H1 (cell line): ENCODE measurements around the gene TTC3. TPM values are rescaled to one million over a fixed set of nuclear protein-coding genes. Genes with fewer than 3 reads are reported as not detected.

ENCODE experiments used
- CTCF ChIA-PET: fragments of 300-600 bp; sonication (Branson Sonifier 250); formaldehyde crosslinking; loops from one replicate; lab custom pipeline; 2021; ENCODE audit not compliant: partially characterized antibody; lab: Charles Lee
- POLR2A ChIA-PET: fragments of 300-600 bp; sonication (Branson Sonifier 250); formaldehyde crosslinking; loops from one replicate; lab custom pipeline; 2021; ENCODE audit warnings: inconsistent platforms; ENCODE audit not compliant: partially characterized antibody; lab: Charles Lee
- DNase-seq, 2 experiments: peaks; one replicate each; pipeline versions ENCODE4 v3.0.0 to v3.0.0-alpha.2; 2010 to 2022; ENCODE audit warnings: low spot score in 2 of 2, low read depth in 1 of 2, mixed read lengths in 1 of 2
- FAIRE-seq: peaks from 2 replicates; lab custom pipeline; 2011; peaks lifted over from hg19 to GRCh38; lab: Jason Lieb, UNC
- H2AFZ ChIP-seq: 2 replicates; pipeline ENCODE4 v1.8.1; 2012; ENCODE audit warnings: low read length, inconsistent platforms
- H2AK5ac ChIP-seq: 2 replicates; pipeline ENCODE4 v1.6.1; 2013; ENCODE audit warnings: low read depth, low read length
- H2BK120ac ChIP-seq: replicated peaks from 2 replicates; pipeline ENCODE3; 2013; ENCODE audit warnings: low read depth, low read length, inconsistent platforms
- H2BK12ac ChIP-seq: 2 replicates; pipeline ENCODE4 v1.6.1; 2013; ENCODE audit warnings: low read depth, low read length
- H2BK15ac ChIP-seq: 2 replicates; pipeline ENCODE4 v1.6.1; 2013; ENCODE audit warnings: low read length
- H2BK20ac ChIP-seq: 2 replicates; pipeline ENCODE4 v1.6.1; 2013; ENCODE audit warnings: low read length
- H2BK5ac ChIP-seq: 2 replicates; pipeline ENCODE4 v1.6.1; 2013; ENCODE audit warnings: low read depth, low read length
- H3K14ac ChIP-seq: 2 replicates; pipeline ENCODE4 v1.6.1; 2013; ENCODE audit warnings: inconsistent platforms; ENCODE audit not compliant: insufficient read length
- H3K18ac ChIP-seq: 2 replicates; pipeline ENCODE4 v1.6.1; 2013; ENCODE audit warnings: low read length; ENCODE audit errors: extremely low read depth
- H3K23ac ChIP-seq: 2 replicates; pipeline ENCODE4 v1.6.1; 2013; ENCODE audit warnings: inconsistent platforms; ENCODE audit not compliant: insufficient read length
- H3K23me2 ChIP-seq: 2 replicates; pipeline ENCODE4 v1.6.1; 2013; ENCODE audit warnings: low read depth, low read length
- H3K27ac ChIP-seq: 2 replicates; pipeline ENCODE4 v1.6.1; 2011; ENCODE audit warnings: low read depth, low read length, inconsistent platforms
- H3K27me3 ChIP-seq, 4 experiments: replicated peaks in 1 of 4; 1 replicate in 1 of 4; 2 replicates in 3 of 4; pipeline versions ENCODE4 v1.6.1 to v1.8.1; 2011 to 2013; ENCODE audit warnings: low read length in 3 of 4, mild to moderate bottlenecking in 3 of 4, inconsistent platforms in 2 of 4, mixed read lengths in 2 of 4, moderate library complexity in 1 of 4; ENCODE audit not compliant: control insufficient read depth in 3 of 4, insufficient read depth in 3 of 4; ENCODE audit errors: extremely low read depth in 1 of 4
- H3K36me3 ChIP-seq, 4 experiments: 2 replicates each; pipeline versions ENCODE4 v1.6.1 to v1.8.1; 2011 to 2013; ENCODE audit warnings: mild to moderate bottlenecking in 4 of 4, low read length in 3 of 4, moderate library complexity in 2 of 4, control low read depth in 1 of 4, inconsistent platforms in 1 of 4; ENCODE audit not compliant: insufficient read depth in 4 of 4, control insufficient read depth in 2 of 4
- H3K4ac ChIP-seq: replicated peaks from 2 replicates; pipeline ENCODE3; 2013; ENCODE audit warnings: low read length, low read depth, mixed read lengths, inconsistent platforms; ENCODE audit not compliant: insufficient read length
- H3K4me1 ChIP-seq, 4 experiments: replicated peaks in 1 of 4; 1 replicate in 1 of 4; 2 replicates in 3 of 4; pipeline versions ENCODE4 v1.6.1 to v1.8.1; 2011 to 2013; ENCODE audit warnings: low read length in 3 of 4, inconsistent platforms in 2 of 4, mixed read lengths in 1 of 4; ENCODE audit not compliant: insufficient read depth in 4 of 4, control insufficient read depth in 3 of 4
- H3K4me2 ChIP-seq, 2 experiments: 2 replicates each; pipeline versions ENCODE4 v1.6.1 to v1.8.1; 2011 to 2013; ENCODE audit warnings: low read depth in 2 of 2, low read length in 2 of 2, control low read depth in 1 of 2, inconsistent platforms in 1 of 2, mild to moderate bottlenecking in 1 of 2; ENCODE audit not compliant: insufficient read depth in 1 of 2
- H3K4me3 ChIP-seq, 4 experiments: fragments of 200-600, 300-600 bp in 1 of 4; sonication (generic), shearing (Covaris generic), sonication (Bioruptor Twin) in 1 of 4; 2 replicates each; pipeline versions ENCODE4 v1.5.1 to v1.8.1; 2011 to 2016; ENCODE audit warnings: low read length in 4 of 4, low read depth in 3 of 4, control low read depth in 2 of 4, inconsistent platforms in 2 of 4, mild to moderate bottlenecking in 2 of 4, mixed read lengths in 1 of 4, moderate library complexity in 1 of 4; ENCODE audit not compliant: insufficient read depth in 2 of 4; ENCODE audit errors: extremely low read depth in 1 of 4
- H3K56ac ChIP-seq: replicated peaks from 2 replicates; pipeline ENCODE3; 2013; ENCODE audit warnings: low read depth, mild to moderate bottlenecking, mixed read lengths, low read length, inconsistent platforms; ENCODE audit not compliant: insufficient read length
- H3K79me1 ChIP-seq: 2 replicates; pipeline ENCODE4 v1.6.1; 2013; ENCODE audit warnings: low read depth, low read length, control low read depth
- H3K79me2 ChIP-seq, 2 experiments: 2 replicates each; pipeline versions ENCODE4 v1.6.1 to v1.8.1; 2012 to 2013; ENCODE audit warnings: low read length in 2 of 2, mild to moderate bottlenecking in 2 of 2, inconsistent platforms in 1 of 2; ENCODE audit not compliant: insufficient read depth in 2 of 2, control insufficient read depth in 1 of 2
- H3K9ac ChIP-seq, 4 experiments: replicated peaks in 1 of 4; 1 replicate in 1 of 4; 2 replicates in 3 of 4; pipeline versions ENCODE4 v1.6.1 to v1.8.1; 2011 to 2013; ENCODE audit warnings: low read depth in 3 of 4, low read length in 3 of 4, control low read depth in 2 of 4, mild to moderate bottlenecking in 2 of 4, moderate library complexity in 2 of 4, inconsistent platforms in 1 of 4; ENCODE audit errors: extremely low read depth in 1 of 4
- H3K9me3 ChIP-seq, 2 experiments: 2 replicates each; pipeline versions ENCODE4 v1.6.1 to v1.8.1; 2012 to 2013; ENCODE audit warnings: mild to moderate bottlenecking in 2 of 2, moderate library complexity in 2 of 2, control low read depth in 1 of 2, inconsistent platforms in 1 of 2, low read depth in 1 of 2, low read length in 1 of 2, mixed read lengths in 1 of 2; ENCODE audit not compliant: insufficient read depth in 2 of 2
- H4K20me1 ChIP-seq, 2 experiments: replicated peaks in 1 of 2; 2 replicates each; pipeline versions ENCODE3 to v1.8.1; 2011 to 2013; ENCODE audit warnings: inconsistent platforms in 2 of 2, low read length in 2 of 2, mild to moderate bottlenecking in 1 of 2; ENCODE audit not compliant: insufficient read depth in 2 of 2, control insufficient read depth in 1 of 2
- H4K5ac ChIP-seq: 2 replicates; pipeline ENCODE4 v1.6.1; 2013; ENCODE audit warnings: low read length, low read depth, mixed read lengths, inconsistent platforms; ENCODE audit not compliant: insufficient read length
- H4K8ac ChIP-seq: 2 replicates; pipeline ENCODE4 v1.8.0; 2013; ENCODE audit warnings: mild to moderate bottlenecking, moderate library complexity, low read length, inconsistent platforms; ENCODE audit not compliant: insufficient read depth; ENCODE audit errors: extremely low read depth
- H4K91ac ChIP-seq: replicated peaks from 2 replicates; pipeline ENCODE3; 2013; ENCODE audit warnings: low read length, mixed read lengths, inconsistent platforms; ENCODE audit not compliant: insufficient read length
- ATF3 ChIP-seq: IDR thresholded peaks from 2 replicates; pipeline ENCODE4 v1.6.1; 2011; ENCODE audit warnings: low read depth, mild to moderate bottlenecking, low read length; ENCODE audit not compliant: insufficient read depth
- CEBPB ChIP-seq: IDR thresholded peaks from 2 replicates; pipeline ENCODE4 v1.6.1; 2012; ENCODE audit warnings: low read depth, low read length
- CTCF ChIP-seq, 3 experiments: IDR thresholded peaks; 1 replicate in 2 of 3; 2 replicates in 1 of 3; pipeline versions ENCODE4 v1.5.1 to v1.6.1; 2011; ENCODE audit warnings: low read length in 3 of 3, mild to moderate bottlenecking in 3 of 3, inconsistent platforms in 2 of 3, low read depth in 1 of 3, moderate library complexity in 1 of 3; ENCODE audit not compliant: insufficient read depth in 1 of 3; ENCODE audit errors: control extremely low read depth in 1 of 3
- GTF2F1 ChIP-seq: IDR thresholded peaks from 2 replicates; pipeline ENCODE4 v1.6.1; 2012; ENCODE audit warnings: low read depth, low read length, improper control_type of control experiment, borderline replicate concordance
- JUND ChIP-seq: IDR thresholded peaks from 2 replicates; pipeline ENCODE4 v1.6.1; 2011; ENCODE audit warnings: mild to moderate bottlenecking, improper control_type of control experiment, low read length
- MAFK ChIP-seq: IDR thresholded peaks from 2 replicates; pipeline ENCODE4 v1.6.1; 2012; ENCODE audit warnings: low read depth, mild to moderate bottlenecking, improper control_type of control experiment, low read length
- NRF1 ChIP-seq: IDR thresholded peaks from 2 replicates; pipeline ENCODE4 v1.6.1; 2011; ENCODE audit warnings: mild to moderate bottlenecking, low read depth, low read length, improper control_type of control experiment
- PHF8 ChIP-seq: fragments of 200-600 bp; sonication (generic); conservative IDR thresholded peaks from 2 replicates; pipeline ENCODE4 v1.7.1; 2012; ENCODE audit warnings: low read depth, mild to moderate bottlenecking, inconsistent platforms, low read length, moderate library complexity
- POU5F1 ChIP-seq: IDR thresholded peaks from 2 replicates; pipeline ENCODE4 v1.6.1; 2011; ENCODE audit warnings: low read depth, mild to moderate bottlenecking, low read length, moderate library complexity
- SIX5 ChIP-seq: IDR thresholded peaks from 2 replicates; pipeline ENCODE4 v1.6.1; 2011; ENCODE audit warnings: mild to moderate bottlenecking, low read depth, low read length
- SP2 ChIP-seq: IDR thresholded peaks from 2 replicates; pipeline ENCODE4 v1.6.1; 2012; ENCODE audit warnings: mild to moderate bottlenecking, low read length, inconsistent platforms
- WGBS, 2 experiments: shearing (Covaris generic) in 1 of 2; methylation state at CpG; one replicate each; pipeline versions ENCODE4 v1.1.6 to v1.1.7; 2013 to 2015; ENCODE audit warnings: low lambda C conversion rate in 2 of 2, mixed read lengths in 2 of 2, inconsistent platforms in 1 of 2, low coverage in 1 of 2, missing lambda C conversion rate in 1 of 2; ENCODE audit not compliant: insufficient replicate concordance in 2 of 2, insufficient coverage in 1 of 2, insufficient read length in 1 of 2; ENCODE audit errors: extremely low coverage in 1 of 2, missing lambda C conversion rate in 1 of 2; 5-methylcytosine and 5-hydroxymethylcytosine counted together
- polyA plus RNA-seq, 7 experiments: library from polyadenylated mRNA; depleted of rRNA in 3 of 7; stranded (reverse) in 5 of 7; unstranded in 2 of 7; fragments of >200 nt in 5 of 7; fragments of 200-250 nt in 2 of 7; gene quantifications; 1 replicate in 5 of 7; 2 replicates in 1 of 7; 4 replicates in 1 of 7; pipeline versions ENCODE4 v1.2.1 to v1.2.3, GENCODE V29; 2011 to 2013; ENCODE audit warnings: missing spikeins in 2 of 7, mixed read lengths in 2 of 7
- total RNA-seq: library from RNA; stranded (reverse); fragmentation: NEBNext Ultra II Directional; extraction: Animal tissue kit (Norgen Biotek cat#: 25700); gene quantifications from 2 replicates; pipeline ENCODE4 v1.2.1, GENCODE V29; 2021

The TTC3 gene
- total and polyA plus RNA-seq, 2 of the 8 experiments (the other 6 are each of a cell fraction or from before 2014, with no cell fraction given), result 11.0 to 36.2 TPM

DNA sequence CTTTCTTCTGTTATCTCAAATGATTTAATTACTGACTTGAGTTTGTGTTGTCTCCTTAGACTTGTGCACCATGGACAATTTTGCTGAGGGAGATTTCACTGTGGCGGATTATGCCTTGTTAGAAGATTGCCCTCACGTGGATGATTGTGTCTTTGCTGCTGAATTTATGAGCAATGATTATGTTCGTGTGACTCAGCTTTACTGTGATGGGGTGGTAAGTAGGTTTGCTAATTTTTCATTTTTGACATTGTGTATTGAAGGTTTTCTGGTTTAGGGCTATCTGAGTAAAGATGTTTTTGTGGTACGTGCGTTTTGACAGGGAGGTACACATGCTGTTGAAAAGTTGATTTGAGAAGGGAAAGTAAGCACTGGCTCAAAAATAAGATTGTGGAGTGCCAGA lies 14.1 kb downstream of the TTC3 start:
- peaks cover 0 to 6% of the 10 kb centered on the region in 2 experiments; a peak in 2 of 4 replicates for H3K79me2 ChIP-seq
- H3K4ac ChIP-seq, result no peak overlapping the region
- no peaks in the 10 kb centered on the region for H3K9me3 ChIP-seq
- H3K79me1 ChIP-seq, result no peaks in the 10 kb centered on the region; the same call in 1 of the 2 replicates
- no peak overlapping the region for H2AK5ac ChIP-seq
- FAIRE-seq (no peak), DNase-seq (no peak)
- H2AFZ ChIP-seq, result no peak overlapping the region
- H3K56ac ChIP-seq, result no peak overlapping the region
- H4K91ac ChIP-seq, result no peak overlapping the region
- no peak overlapping the region for H3K27ac ChIP-seq
- H3K36me3 ChIP-seq, result no peaks in the 10 kb centered on the region
- H4K8ac ChIP-seq, result no peak overlapping the region
- no peak overlapping the region for H3K23ac ChIP-seq
- no peak overlapping the region for H3K18ac ChIP-seq
- no peak overlapping the region for H2BK120ac ChIP-seq
- WGBS, 2 experiments, result 87% methylated on average over 5 of the region's 5 CpGs; no CpG with 5 or more reads in 1 of the 2 experiments
- no peak overlapping the region for H3K9ac ChIP-seq
- H2BK20ac ChIP-seq, result no peak overlapping the region
- no peak overlapping the region for H3K14ac ChIP-seq
- no peaks in the 10 kb centered on the region for H3K27me3 ChIP-seq
- H2BK15ac ChIP-seq, result no peak overlapping the region
- no peak overlapping the region for H3K4me2 ChIP-seq
- no peak overlapping the region for H2BK5ac ChIP-seq
- H4K5ac ChIP-seq, result no peak overlapping the region
- ChIA-PET POLR2A (interaction anchor here (0.8 kb wide), 1 partner anchor 32 kb away, joined by 3 read pairs; no protein-coding TSS in a partner anchor), CTCF (interaction anchor here (0.9 to 2.2 kb wide), 3 partner anchors 9 to 61 kb away, joined by 3 to 6 read pairs (median 3); no protein-coding TSS in a partner anchor)
- H3K4me1 ChIP-seq, result no peaks in the 10 kb centered on the region
- no peak overlapping the region for H3K4me3 ChIP-seq
- no peaks in the 10 kb centered on the region for H3K23me2 ChIP-seq
- H4K20me1 ChIP-seq, result no peaks in the 10 kb centered on the region
- H2BK12ac ChIP-seq, result no peak overlapping the region
- TF ChIP-seq SIX5 (no peak), GTF2F1 (no peak), CEBPB (no peak), ATF3 (no peak), MAFK (no peak), JUND (no peak), POU5F1 (no peak), NRF1 (no peak), SP2 (no peak), CTCF (IDR thresholded peaks at IDR 0.05; ENCODE audit: control extremely low read depth in 1 of 3, insufficient read depth in 1 of 3, low read depth in 1 of 3, low read length in 3 of 3) (peak in 2 of 3 experiments; percentile 22 to 24; a peak in 2 of 4 replicates), PHF8 (no peak)
